HepG2 (cell line): ENCODE data around the gene P2RY6. TPM values are rescaled to one million over a fixed set of nuclear protein-coding genes. Genes with fewer than 3 reads are reported as not detected.

Source experiments
- JDP2 ChIP-seq: sonication (generic); formaldehyde crosslinking; IDR thresholded peaks from 2 replicates; pipeline ENCODE4 v1.8.1; 2022; ENCODE audit warnings: missing genetic modification reagents, borderline replicate concordance
- TEAD2 ChIP-seq: sonication (generic); formaldehyde crosslinking; IDR thresholded peaks from 2 replicates; pipeline ENCODE4 v1.9.0; 2021; ENCODE audit warnings: missing genetic modification reagents
- ZFP41 ChIP-seq: sonication (generic); formaldehyde crosslinking; IDR thresholded peaks from 2 replicates; pipeline ENCODE4 v1.4.0; 2020; ENCODE audit warnings: mild to moderate bottlenecking, missing genetic modification reagents, borderline replicate concordance
- ZNF567 ChIP-seq: sonication (generic); formaldehyde crosslinking; IDR thresholded peaks from 2 replicates; pipeline ENCODE4 v1.8.1; 2023; ENCODE audit warnings: mild to moderate bottlenecking, missing genetic modification reagents, borderline replicate concordance
- ZSCAN21 ChIP-seq: sonication (generic); formaldehyde crosslinking; IDR thresholded peaks from 2 replicates; pipeline ENCODE4 v1.8.0; 2022; ENCODE audit warnings: mild to moderate bottlenecking, missing genetic modification reagents, moderate library complexity, borderline replicate concordance
- polyA plus RNA-seq, 8 experiments: library from polyadenylated mRNA; depleted of rRNA in 3 of 8; stranded (reverse) in 7 of 8; unstranded in 1 of 8; fragments of >200 nt; fragmentation: Illumina TruSeq in 4 of 8; extraction: Trizol in 4 of 8; gene quantifications; 2 replicates each; pipeline versions ENCODE4 v1.2.1 to v1.2.3, GENCODE V29; 2011 to 2016; ENCODE audit warnings: low read depth in 4 of 8, missing spikeins in 1 of 8, mixed read lengths in 1 of 8; ENCODE audit not compliant: insufficient read depth in 1 of 8
- total RNA-seq, 5 experiments: library from RNA; depleted of rRNA; stranded (reverse); fragments of >200 nt; fragmentation: Illumina TruSeq; extraction: Trizol; gene quantifications; 2 replicates each; pipeline ENCODE4 v1.2.3, GENCODE V29; 2016; ENCODE audit warnings: low read depth in 1 of 5
- TF ChIP-seq, protein P1 (sequence below): sonication (generic); formaldehyde crosslinking; IDR thresholded peaks from 2 replicates; pipeline ENCODE4 v1.9.0; 2021; ENCODE audit warnings: mild to moderate bottlenecking, missing genetic modification reagents
- TF ChIP-seq, protein P2 (sequence below): sonication (generic); formaldehyde crosslinking; IDR thresholded peaks from 2 replicates; pipeline ENCODE4 v1.5.0; 2020; ENCODE audit warnings: mild to moderate bottlenecking, missing genetic modification reagents
- TF ChIP-seq, protein P3 (sequence below): sonication (generic); formaldehyde crosslinking; IDR thresholded peaks from 2 replicates; pipeline ENCODE4 v1.4.0; 2020; ENCODE audit warnings: low read depth, mild to moderate bottlenecking, missing genetic modification reagents
- TF ChIP-seq, protein P4 (sequence below): IDR thresholded peaks from 2 replicates; pipeline ENCODE4 v1.6.1; 2016; ENCODE audit warnings: low read depth, control low read depth
- TF ChIP-seq, protein P5 (sequence below): sonication (generic); formaldehyde crosslinking; IDR thresholded peaks from 2 replicates; pipeline ENCODE4 v1.8.0; 2022; ENCODE audit warnings: missing genetic modification reagents, mild to moderate bottlenecking, inconsistent platforms, borderline replicate concordance
- TF ChIP-seq, protein P6 (sequence below): sonication (generic); formaldehyde crosslinking; IDR thresholded peaks from 2 replicates; pipeline ENCODE4 v1.5.0; 2020; ENCODE audit warnings: mild to moderate bottlenecking, low read depth, missing genetic modification reagents, borderline replicate concordance

P2RY6 gene
- total and polyA plus RNA-seq, 2 of the 13 experiments (the other 11 are each of a cell fraction or from before 2014, with no cell fraction given) = 0.09 to 0.29 TPM

DNA sequence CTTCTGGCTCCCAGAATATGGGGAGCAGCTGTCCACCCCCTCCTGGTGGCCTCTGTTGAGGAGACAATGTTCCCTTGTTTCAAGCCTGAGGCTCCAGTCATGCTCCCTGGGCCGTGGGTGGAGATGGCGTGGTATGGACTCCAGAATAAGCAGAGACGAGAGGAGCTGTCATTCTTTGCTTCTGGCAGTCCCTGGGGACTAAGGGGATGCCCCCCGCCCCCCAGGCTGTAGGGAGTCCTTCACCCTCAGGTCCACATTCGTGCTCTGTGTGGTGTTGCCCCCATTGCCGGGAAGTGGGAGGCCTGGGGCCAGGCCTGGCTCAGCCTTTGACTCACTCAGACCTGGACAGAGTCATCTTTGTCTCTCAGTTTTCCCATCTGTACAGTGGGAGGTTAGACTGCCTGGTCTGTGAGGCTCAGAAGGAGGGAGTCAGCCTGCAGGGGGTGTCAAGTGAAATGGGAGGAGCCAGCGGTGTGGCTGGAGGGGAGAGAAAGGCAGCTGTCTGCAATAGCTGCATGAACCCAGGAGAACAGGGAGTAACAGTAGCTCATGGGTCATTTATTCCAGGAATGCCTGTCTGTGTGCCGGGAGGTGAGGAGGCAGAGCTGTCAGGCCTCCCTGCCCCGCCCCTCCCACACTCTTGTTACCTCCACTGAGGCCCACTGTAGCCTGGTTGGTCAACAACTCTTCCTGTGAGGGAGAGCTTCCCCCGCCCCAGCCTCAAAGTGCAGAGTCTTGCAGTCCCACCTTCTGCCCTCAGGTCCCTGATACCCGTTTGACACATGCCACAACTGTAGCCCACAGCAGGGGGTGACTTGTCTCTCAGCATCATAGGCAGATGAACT, 42.2 kb downstream of the P2RY6 start (continued):
- TF ChIP-seq, protein P1, sequence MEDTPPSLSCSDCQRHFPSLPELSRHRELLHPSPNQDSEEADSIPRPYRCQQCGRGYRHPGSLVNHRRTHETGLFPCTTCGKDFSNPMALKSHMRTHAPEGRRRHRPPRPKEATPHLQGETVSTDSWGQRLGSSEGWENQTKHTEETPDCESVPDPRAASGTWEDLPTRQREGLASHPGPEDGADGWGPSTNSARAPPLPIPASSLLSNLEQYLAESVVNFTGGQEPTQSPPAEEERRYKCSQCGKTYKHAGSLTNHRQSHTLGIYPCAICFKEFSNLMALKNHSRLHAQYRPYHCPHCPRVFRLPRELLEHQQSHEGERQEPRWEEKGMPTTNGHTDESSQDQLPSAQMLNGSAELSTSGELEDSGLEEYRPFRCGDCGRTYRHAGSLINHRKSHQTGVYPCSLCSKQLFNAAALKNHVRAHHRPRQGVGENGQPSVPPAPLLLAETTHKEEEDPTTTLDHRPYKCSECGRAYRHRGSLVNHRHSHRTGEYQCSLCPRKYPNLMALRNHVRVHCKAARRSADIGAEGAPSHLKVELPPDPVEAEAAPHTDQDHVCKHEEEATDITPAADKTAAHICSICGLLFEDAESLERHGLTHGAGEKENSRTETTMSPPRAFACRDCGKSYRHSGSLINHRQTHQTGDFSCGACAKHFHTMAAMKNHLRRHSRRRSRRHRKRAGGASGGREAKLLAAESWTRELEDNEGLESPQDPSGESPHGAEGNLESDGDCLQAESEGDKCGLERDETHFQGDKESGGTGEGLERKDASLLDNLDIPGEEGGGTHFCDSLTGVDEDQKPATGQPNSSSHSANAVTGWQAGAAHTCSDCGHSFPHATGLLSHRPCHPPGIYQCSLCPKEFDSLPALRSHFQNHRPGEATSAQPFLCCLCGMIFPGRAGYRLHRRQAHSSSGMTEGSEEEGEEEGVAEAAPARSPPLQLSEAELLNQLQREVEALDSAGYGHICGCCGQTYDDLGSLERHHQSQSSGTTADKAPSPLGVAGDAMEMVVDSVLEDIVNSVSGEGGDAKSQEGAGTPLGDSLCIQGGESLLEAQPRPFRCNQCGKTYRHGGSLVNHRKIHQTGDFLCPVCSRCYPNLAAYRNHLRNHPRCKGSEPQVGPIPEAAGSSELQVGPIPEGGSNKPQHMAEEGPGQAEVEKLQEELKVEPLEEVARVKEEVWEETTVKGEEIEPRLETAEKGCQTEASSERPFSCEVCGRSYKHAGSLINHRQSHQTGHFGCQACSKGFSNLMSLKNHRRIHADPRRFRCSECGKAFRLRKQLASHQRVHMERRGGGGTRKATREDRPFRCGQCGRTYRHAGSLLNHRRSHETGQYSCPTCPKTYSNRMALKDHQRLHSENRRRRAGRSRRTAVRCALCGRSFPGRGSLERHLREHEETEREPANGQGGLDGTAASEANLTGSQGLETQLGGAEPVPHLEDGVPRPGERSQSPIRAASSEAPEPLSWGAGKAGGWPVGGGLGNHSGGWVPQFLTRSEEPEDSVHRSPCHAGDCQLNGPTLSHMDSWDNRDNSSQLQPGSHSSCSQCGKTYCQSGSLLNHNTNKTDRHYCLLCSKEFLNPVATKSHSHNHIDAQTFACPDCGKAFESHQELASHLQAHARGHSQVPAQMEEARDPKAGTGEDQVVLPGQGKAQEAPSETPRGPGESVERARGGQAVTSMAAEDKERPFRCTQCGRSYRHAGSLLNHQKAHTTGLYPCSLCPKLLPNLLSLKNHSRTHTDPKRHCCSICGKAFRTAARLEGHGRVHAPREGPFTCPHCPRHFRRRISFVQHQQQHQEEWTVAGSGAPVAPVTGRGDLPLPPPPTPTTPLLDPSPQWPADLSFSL = no peak
- TF ChIP-seq, protein P2, sequence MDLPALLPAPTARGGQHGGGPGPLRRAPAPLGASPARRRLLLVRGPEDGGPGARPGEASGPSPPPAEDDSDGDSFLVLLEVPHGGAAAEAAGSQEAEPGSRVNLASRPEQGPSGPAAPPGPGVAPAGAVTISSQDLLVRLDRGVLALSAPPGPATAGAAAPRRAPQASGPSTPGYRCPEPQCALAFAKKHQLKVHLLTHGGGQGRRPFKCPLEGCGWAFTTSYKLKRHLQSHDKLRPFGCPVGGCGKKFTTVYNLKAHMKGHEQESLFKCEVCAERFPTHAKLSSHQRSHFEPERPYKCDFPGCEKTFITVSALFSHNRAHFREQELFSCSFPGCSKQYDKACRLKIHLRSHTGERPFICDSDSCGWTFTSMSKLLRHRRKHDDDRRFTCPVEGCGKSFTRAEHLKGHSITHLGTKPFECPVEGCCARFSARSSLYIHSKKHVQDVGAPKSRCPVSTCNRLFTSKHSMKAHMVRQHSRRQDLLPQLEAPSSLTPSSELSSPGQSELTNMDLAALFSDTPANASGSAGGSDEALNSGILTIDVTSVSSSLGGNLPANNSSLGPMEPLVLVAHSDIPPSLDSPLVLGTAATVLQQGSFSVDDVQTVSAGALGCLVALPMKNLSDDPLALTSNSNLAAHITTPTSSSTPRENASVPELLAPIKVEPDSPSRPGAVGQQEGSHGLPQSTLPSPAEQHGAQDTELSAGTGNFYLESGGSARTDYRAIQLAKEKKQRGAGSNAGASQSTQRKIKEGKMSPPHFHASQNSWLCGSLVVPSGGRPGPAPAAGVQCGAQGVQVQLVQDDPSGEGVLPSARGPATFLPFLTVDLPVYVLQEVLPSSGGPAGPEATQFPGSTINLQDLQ (CRISPR knock-in tag) = no peak; the same call in 1 of the 2 replicates
- TF ChIP-seq, protein P3, sequence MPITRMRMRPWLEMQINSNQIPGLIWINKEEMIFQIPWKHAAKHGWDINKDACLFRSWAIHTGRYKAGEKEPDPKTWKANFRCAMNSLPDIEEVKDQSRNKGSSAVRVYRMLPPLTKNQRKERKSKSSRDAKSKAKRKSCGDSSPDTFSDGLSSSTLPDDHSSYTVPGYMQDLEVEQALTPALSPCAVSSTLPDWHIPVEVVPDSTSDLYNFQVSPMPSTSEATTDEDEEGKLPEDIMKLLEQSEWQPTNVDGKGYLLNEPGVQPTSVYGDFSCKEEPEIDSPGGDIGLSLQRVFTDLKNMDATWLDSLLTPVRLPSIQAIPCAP (CRISPR knock-in tag) = no peak
- TF ChIP-seq, protein P4, sequence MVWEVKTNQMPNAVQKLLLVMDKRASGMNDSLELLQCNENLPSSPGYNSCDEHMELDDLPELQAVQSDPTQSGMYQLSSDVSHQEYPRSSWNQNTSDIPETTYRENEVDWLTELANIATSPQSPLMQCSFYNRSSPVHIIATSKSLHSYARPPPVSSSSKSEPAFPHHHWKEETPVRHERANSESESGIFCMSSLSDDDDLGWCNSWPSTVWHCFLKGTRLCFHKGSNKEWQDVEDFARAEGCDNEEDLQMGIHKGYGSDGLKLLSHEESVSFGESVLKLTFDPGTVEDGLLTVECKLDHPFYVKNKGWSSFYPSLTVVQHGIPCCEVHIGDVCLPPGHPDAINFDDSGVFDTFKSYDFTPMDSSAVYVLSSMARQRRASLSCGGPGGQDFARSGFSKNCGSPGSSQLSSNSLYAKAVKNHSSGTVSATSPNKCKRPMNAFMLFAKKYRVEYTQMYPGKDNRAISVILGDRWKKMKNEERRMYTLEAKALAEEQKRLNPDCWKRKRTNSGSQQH = no peak
- TF ChIP-seq ZNF567 (CRISPR knock-in tag) (no peak), TEAD2 (CRISPR knock-in tag) (no peak), JDP2 (CRISPR knock-in tag) (no peak), ZSCAN21 (CRISPR knock-in tag) (peak; percentile 22; the same call in 1 of the 2 replicates), ZFP41 (CRISPR knock-in tag) (no peak)
- TF ChIP-seq, protein P5, sequence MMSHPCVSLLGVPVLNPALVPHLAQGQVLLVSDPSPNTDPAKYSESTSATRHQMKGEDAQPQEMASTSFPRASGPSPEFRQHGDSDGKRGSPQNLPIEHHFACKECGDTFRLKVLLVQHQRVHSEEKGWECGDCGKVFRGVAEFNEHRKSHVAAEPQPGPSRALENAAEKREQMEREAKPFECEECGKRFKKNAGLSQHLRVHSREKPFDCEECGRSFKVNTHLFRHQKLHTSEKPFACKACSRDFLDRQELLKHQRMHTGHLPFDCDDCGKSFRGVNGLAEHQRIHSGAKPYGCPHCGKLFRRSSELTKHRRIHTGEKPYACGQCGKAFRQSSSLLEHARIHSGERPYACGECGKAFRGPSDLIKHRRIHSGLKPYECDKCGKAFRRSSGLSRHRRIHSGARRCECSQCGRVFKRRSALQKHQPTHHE (CRISPR knock-in tag) = no peak
- TF ChIP-seq, protein P6, sequence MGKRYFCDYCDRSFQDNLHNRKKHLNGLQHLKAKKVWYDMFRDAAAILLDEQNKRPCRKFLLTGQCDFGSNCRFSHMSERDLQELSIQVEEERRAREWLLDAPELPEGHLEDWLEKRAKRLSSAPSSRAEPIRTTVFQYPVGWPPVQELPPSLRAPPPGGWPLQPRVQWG = no peak
